IMR-90 (cell line): ENCODE results near the gene SEMG1. TPM values are rescaled to one million over a fixed set of nuclear protein-coding genes. Genes with fewer than 3 reads are reported as not detected.

Experiments used
- ATAC-seq: fragments of 200-7000 bp; cut with Tn5 transposase; 2 replicates; pipeline ENCODE4 v1.9.1; 2020; ENCODE audit warnings: low read depth, mild to moderate bottlenecking, moderate library complexity
- BruUV-seq: library from RNA; stranded (reverse); fragments of 400-500 nt; replicated peaks from 2 replicates; lab custom pipeline; 2021; lab: Mats Ljungman, UMichigan
- CTCF ChIA-PET: fragments of 300-600 bp; formaldehyde crosslinking; extraction: SDS; loops from one replicate; lab custom pipeline; 2021; ENCODE audit warnings: antibody characterized with exemption; lab: Yijun Ruan, JAX
- POLR2A ChIA-PET: fragments of 300-600 bp; sonication (Branson Sonifier 250); formaldehyde crosslinking; loops from one replicate; lab custom pipeline; 2022; ENCODE audit warnings: antibody characterized with exemption; ENCODE audit not compliant: unreplicated experiment; lab: Charles Lee
- DNase-seq: peaks from one replicate; pipeline ENCODE4 v3.0.0; 2013
- H2AFZ ChIP-seq: replicated peaks from 2 replicates; pipeline ENCODE3; 2013; ENCODE audit warnings: low read length, mild to moderate bottlenecking; ENCODE audit not compliant: poor library complexity
- H2AK5ac ChIP-seq: 2 replicates; pipeline ENCODE4 v1.6.1; 2013; ENCODE audit warnings: low read depth, low read length, inconsistent platforms
- H2AK9ac ChIP-seq: replicated peaks from 2 replicates; pipeline ENCODE3; 2013; ENCODE audit warnings: mild to moderate bottlenecking, low read depth, low read length, moderate library complexity; ENCODE audit not compliant: poor library complexity
- H2BK120ac ChIP-seq: 2 replicates; pipeline ENCODE4 v1.6.1; 2013; ENCODE audit warnings: low read depth, low read length, inconsistent platforms
- H2BK15ac ChIP-seq: 3 replicates; pipeline ENCODE4 v1.6.1; 2013; ENCODE audit warnings: low read depth, low read length, inconsistent platforms
- H2BK20ac ChIP-seq: 2 replicates; pipeline ENCODE4 v1.6.1; 2013; ENCODE audit warnings: low read depth, mild to moderate bottlenecking, inconsistent platforms, low read length, moderate library complexity
- H2BK5ac ChIP-seq: 2 replicates; pipeline ENCODE4 v1.6.1; 2013; ENCODE audit warnings: mild to moderate bottlenecking, low read depth, low read length, inconsistent platforms; ENCODE audit not compliant: poor library complexity, severe bottlenecking
- H3K14ac ChIP-seq: replicated peaks from 2 replicates; pipeline ENCODE4 v1.6.1; 2013; ENCODE audit warnings: low read depth, low read length, inconsistent platforms
- H3K18ac ChIP-seq: 2 replicates; pipeline ENCODE4 v1.6.1; 2013; ENCODE audit warnings: low read depth, low read length, control low read depth
- H3K23ac ChIP-seq: 2 replicates; pipeline ENCODE4 v1.6.1; 2013; ENCODE audit warnings: low read depth, low read length, inconsistent platforms
- H3K27ac ChIP-seq: 2 replicates; pipeline ENCODE4 v1.5.1; 2013; ENCODE audit warnings: mild to moderate bottlenecking, control low read depth, low read length; ENCODE audit not compliant: insufficient read depth
- H3K27me3 ChIP-seq: 2 replicates; pipeline ENCODE4 v1.6.1; 2013; ENCODE audit warnings: low read length; ENCODE audit not compliant: control insufficient read depth, insufficient read depth
- H3K36me3 ChIP-seq: 2 replicates; pipeline ENCODE4 v1.6.1; 2013; ENCODE audit warnings: low read length, mixed read lengths; ENCODE audit not compliant: control insufficient read depth, insufficient read depth
- H3K4ac ChIP-seq: 2 replicates; pipeline ENCODE4 v1.6.1; 2013; ENCODE audit warnings: low read depth, low read length, inconsistent platforms
- H3K4me1 ChIP-seq: 2 replicates; pipeline ENCODE4 v1.6.1; 2013; ENCODE audit warnings: low read length, mixed read lengths; ENCODE audit not compliant: control insufficient read depth, insufficient read depth
- H3K4me2 ChIP-seq: 2 replicates; pipeline ENCODE4 v1.6.1; 2013; ENCODE audit warnings: low read depth, mild to moderate bottlenecking, control low read depth, low read length, moderate library complexity
- H3K4me3 ChIP-seq: 2 replicates; pipeline ENCODE4 v1.5.1; 2013; ENCODE audit warnings: low read depth, mild to moderate bottlenecking, control low read depth, low read length, moderate library complexity; ENCODE audit not compliant: insufficient read depth
- H3K56ac ChIP-seq: 2 replicates; pipeline ENCODE4 v1.6.1; 2013; ENCODE audit warnings: low read length, inconsistent platforms; ENCODE audit not compliant: insufficient read depth; ENCODE audit errors: extremely low read depth
- H3K79me1 ChIP-seq, 2 experiments: 2 replicates each; pipeline ENCODE4 v1.6.1; 2013; ENCODE audit warnings: low read length in 2 of 2, inconsistent platforms in 1 of 2, low read depth in 1 of 2
- H3K9ac ChIP-seq: 2 replicates; pipeline ENCODE4 v1.6.1; 2013; ENCODE audit warnings: low read depth, low read length, control low read depth
- H3K9me1 ChIP-seq: 2 replicates; pipeline ENCODE4 v1.6.1; 2013; ENCODE audit warnings: low read length, inconsistent platforms; ENCODE audit not compliant: insufficient read depth
- H3K9me3 ChIP-seq: 2 replicates; pipeline ENCODE4 v1.6.1; 2013; ENCODE audit warnings: low read length; ENCODE audit not compliant: control insufficient read depth, insufficient read depth
- H4K20me1 ChIP-seq: 2 replicates; pipeline ENCODE4 v1.6.1; 2013; ENCODE audit warnings: low read length, inconsistent platforms; ENCODE audit not compliant: insufficient read depth
- H4K5ac ChIP-seq: 2 replicates; pipeline ENCODE4 v1.6.1; 2013; ENCODE audit warnings: mild to moderate bottlenecking, low read depth, low read length, control low read depth
- H4K8ac ChIP-seq, 2 experiments: 2 replicates each; pipeline ENCODE4 v1.6.1; 2013; ENCODE audit warnings: low read depth in 2 of 2, low read length in 2 of 2, control low read depth in 1 of 2, inconsistent platforms in 1 of 2
- H4K91ac ChIP-seq: 2 replicates; pipeline ENCODE4 v1.6.1; 2013; ENCODE audit warnings: low read depth, low read length, inconsistent platforms; ENCODE audit not compliant: insufficient read depth
- CEBPB ChIP-seq: IDR thresholded peaks from 2 replicates; pipeline ENCODE4 v1.6.1; 2012; ENCODE audit warnings: low read depth, low read length, improper control_type of control experiment
- CHD1 ChIP-seq: IDR thresholded peaks from 2 replicates; pipeline ENCODE4 v1.6.1; 2012; ENCODE audit warnings: low read depth, low read length, improper control_type of control experiment
- FOS ChIP-seq: fragments of 150-350 bp; IDR thresholded peaks from 2 replicates; pipeline ENCODE4 v1.6.1; 2016; ENCODE audit warnings: low read depth, low read length
- MAFK ChIP-seq: IDR thresholded peaks from 2 replicates; pipeline ENCODE4 v1.6.1; 2012; ENCODE audit warnings: low read depth, low read length, improper control_type of control experiment
- MAZ ChIP-seq: IDR thresholded peaks from 2 replicates; pipeline ENCODE4 v1.6.1; 2012; ENCODE audit warnings: low read depth, mild to moderate bottlenecking, low read length, improper control_type of control experiment, moderate library complexity, borderline replicate concordance
- MXI1 ChIP-seq: IDR thresholded peaks from 2 replicates; pipeline ENCODE4 v1.6.1; 2012; ENCODE audit warnings: low read depth, mild to moderate bottlenecking, low read length, moderate library complexity, borderline replicate concordance
- NFE2L2 ChIP-seq: fragments of 150-350 bp; IDR thresholded peaks from 2 replicates; pipeline ENCODE4 v1.6.1; 2016; ENCODE audit warnings: low read depth, mild to moderate bottlenecking, low read length
- POLR2A ChIP-seq: IDR thresholded peaks from 2 replicates; pipeline ENCODE4 v1.6.1; 2012; ENCODE audit warnings: mild to moderate bottlenecking, low read depth, low read length
- RAD21 ChIP-seq: IDR thresholded peaks from 2 replicates; pipeline ENCODE4 v1.6.1; 2012; ENCODE audit warnings: low read length, improper control_type of control experiment
- RFX5 ChIP-seq: IDR thresholded peaks from 2 replicates; pipeline ENCODE4 v1.8.0; 2012; ENCODE audit warnings: low read depth, mild to moderate bottlenecking, low read length, moderate library complexity
- SMC3 ChIP-seq: fragments of 150-350 bp; IDR thresholded peaks from 2 replicates; pipeline ENCODE4 v1.6.1; 2016; ENCODE audit warnings: low read depth, mild to moderate bottlenecking, antibody characterized with exemption, low read length, moderate library complexity
- WGBS, 2 experiments: methylation state at CpG; one replicate each; pipeline versions ENCODE4 v1.1.5 to v1.1.7; 2013; ENCODE audit warnings: missing lambda C conversion rate in 2 of 2; ENCODE audit not compliant: insufficient read length in 1 of 2; ENCODE audit errors: extremely low coverage in 2 of 2; 5-methylcytosine and 5-hydroxymethylcytosine counted together
- dilution Hi-C: fragments of 300-500 bp; cut with HindIII; formaldehyde crosslinking; loops from one replicate; pipeline ENCODE4 v1.14.3; 2018; ENCODE audit warnings: low sequenced_read_pairs; ENCODE audit not compliant: unreplicated experiment
- in situ Hi-C: fragments of 300-500 bp; cut with MboI; formaldehyde crosslinking; loops from 3 replicates; pipeline ENCODE4 v1.14.3; 2019; ENCODE audit warnings: low sequenced_read_pairs, inconsistent platforms, mixed read lengths
- intact Hi-C: fragments of 100-400 bp; cut with micrococcal nuclease; formaldehyde crosslinking; loops from 2 replicates; pipeline ENCODE4 v1.10.0; 2022
- polyA plus RNA-seq, 3 experiments: library from polyadenylated mRNA; depleted of rRNA; stranded (reverse); fragments of >200 nt; gene quantifications; 2 replicates each; pipeline ENCODE4 v1.2.3, GENCODE V29; 2012; ENCODE audit warnings: low replicate concordance in 1 of 3
- total RNA-seq: library from RNA; depleted of rRNA; stranded (reverse); fragments of >200 nt; gene quantifications from 2 replicates; pipeline ENCODE4 v1.2.3, GENCODE V29; 2012
- TF ChIP-seq, protein P1 (sequence below): fragments of 150-350 bp; IDR thresholded peaks from 2 replicates; pipeline ENCODE4 v1.6.1; 2016; ENCODE audit warnings: low read depth, mild to moderate bottlenecking, low read length, moderate library complexity, borderline replicate concordance
- TF ChIP-seq, protein P2 (sequence below): fragments of 150-350 bp; IDR thresholded peaks from 2 replicates; pipeline ENCODE4 v1.6.1; 2017; ENCODE audit warnings: mild to moderate bottlenecking, antibody characterized with exemption, low read length, low read depth

SEMG1 gene
- total and polyA plus RNA-seq, 2 of the 4 experiments (the other 2 are of a cell fraction), result not detected

DNA sequence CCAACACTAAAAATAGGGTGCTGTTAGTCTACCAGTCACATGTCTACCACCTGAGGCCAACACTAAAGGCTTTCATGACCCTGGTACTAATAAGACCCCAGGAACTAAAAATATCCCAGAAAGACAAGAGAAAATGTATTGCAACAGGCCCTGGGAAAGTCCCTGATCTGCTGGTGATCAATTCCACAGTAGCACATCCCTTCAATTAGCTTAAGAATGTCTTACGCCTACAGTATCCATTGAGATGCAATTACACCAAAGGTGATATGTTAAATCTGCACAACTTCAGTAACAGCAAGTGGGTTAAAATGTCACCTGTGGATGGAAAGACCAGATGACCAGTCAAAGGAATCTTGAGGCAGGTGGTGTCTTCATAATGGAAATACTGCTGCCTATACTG lies 3.1 kb downstream of the SEMG1 start:
- Histone ChIP-seq H2BK20ac (no peak overlapping the region), H3K9ac (no peak overlapping the region), H2AK9ac (no peak overlapping the region), H3K14ac (no peak overlapping the region), H4K91ac (no peak overlapping the region), H3K4me3 (no peak overlapping the region), H3K36me3 (no peaks in the 10 kb centered on the region), H3K4me2 (no peak overlapping the region), H3K79me1 (no peaks in the 10 kb centered on the region), H4K8ac (no peak overlapping the region), H3K18ac (no peak overlapping the region), H3K9me1 (no peaks in the 10 kb centered on the region), H2BK5ac (no peak overlapping the region), H3K27me3 (no peaks in the 10 kb centered on the region; the same call in 1 of the 2 replicates), H3K9me3 (no peaks in the 10 kb centered on the region), H3K4me1 (no peaks in the 10 kb centered on the region), H3K56ac (no peak overlapping the region), H4K20me1 (no peaks in the 10 kb centered on the region), H4K5ac (no peak overlapping the region), H2AK5ac (no peak overlapping the region), H2AFZ (no peak overlapping the region), H3K27ac (no peak overlapping the region), H2BK15ac (no peak overlapping the region), H3K23ac (no peak overlapping the region), H3K4ac (no peak overlapping the region), H2BK120ac (no peak overlapping the region)
- TF ChIP-seq CHD1, result no peak
- no peak for TF ChIP-seq FOS
- TF ChIP-seq NFE2L2, result no peak
- no peak for TF ChIP-seq SMC3
- TF ChIP-seq MAZ, result no peak
- no peak for TF ChIP-seq MXI1
- TF ChIP-seq RAD21, result no peak
- TF ChIP-seq POLR2A, result no peak
- no peak for TF ChIP-seq RFX5
- TF ChIP-seq MAFK, result no peak
- TF ChIP-seq, protein P1, sequence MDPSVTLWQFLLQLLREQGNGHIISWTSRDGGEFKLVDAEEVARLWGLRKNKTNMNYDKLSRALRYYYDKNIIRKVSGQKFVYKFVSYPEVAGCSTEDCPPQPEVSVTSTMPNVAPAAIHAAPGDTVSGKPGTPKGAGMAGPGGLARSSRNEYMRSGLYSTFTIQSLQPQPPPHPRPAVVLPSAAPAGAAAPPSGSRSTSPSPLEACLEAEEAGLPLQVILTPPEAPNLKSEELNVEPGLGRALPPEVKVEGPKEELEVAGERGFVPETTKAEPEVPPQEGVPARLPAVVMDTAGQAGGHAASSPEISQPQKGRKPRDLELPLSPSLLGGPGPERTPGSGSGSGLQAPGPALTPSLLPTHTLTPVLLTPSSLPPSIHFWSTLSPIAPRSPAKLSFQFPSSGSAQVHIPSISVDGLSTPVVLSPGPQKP, result no peak
- TF ChIP-seq CEBPB, result no peak
- TF ChIP-seq, protein P2, sequence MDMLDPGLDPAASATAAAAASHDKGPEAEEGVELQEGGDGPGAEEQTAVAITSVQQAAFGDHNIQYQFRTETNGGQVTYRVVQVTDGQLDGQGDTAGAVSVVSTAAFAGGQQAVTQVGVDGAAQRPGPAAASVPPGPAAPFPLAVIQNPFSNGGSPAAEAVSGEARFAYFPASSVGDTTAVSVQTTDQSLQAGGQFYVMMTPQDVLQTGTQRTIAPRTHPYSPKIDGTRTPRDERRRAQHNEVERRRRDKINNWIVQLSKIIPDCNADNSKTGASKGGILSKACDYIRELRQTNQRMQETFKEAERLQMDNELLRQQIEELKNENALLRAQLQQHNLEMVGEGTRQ, result no peak
- WGBS, 2 experiments, result no CpG with 5 or more reads among the region's 1 CpG
- ATAC-seq (no peak), DNase-seq (no peak)
- intact Hi-C loops, result no loop called here
- no TSS peak for BruUV-seq
- POLR2A ChIA-PET, result no interaction called here
- in situ Hi-C loops, result no loop called here
- dilution Hi-C loops, result no loop called here
- CTCF ChIA-PET, result interaction anchor here (0.6 kb wide), 1 partner anchor 562 kb away, joined by 3 read pairs; no protein-coding TSS in a partner anchor
